GM12878 (cell line): ENCODE data around the gene UNC5B. TPM values are rescaled to one million over a fixed set of nuclear protein-coding genes. Genes with fewer than 3 reads are reported as not detected.

ENCODE experiments used
- ATAC-seq: fragments of 200-7000 bp; cut with Tn5 transposase; 3 replicates; pipeline ENCODE4 v1.9.1; 2020; ENCODE audit warnings: mild to moderate bottlenecking, moderate library complexity
- BruUV-seq: library from RNA; stranded (reverse); fragments of 400-500 nt; replicated peaks from 2 replicates; lab custom pipeline; 2021; lab: Mats Ljungman, UMichigan
- CTCF ChIA-PET: fragments of 300-600 bp; sonication (Branson Sonifier 250); formaldehyde crosslinking; extraction: SDS; loops from one replicate; lab custom pipeline; 2021; ENCODE audit warnings: inconsistent platforms; lab: Yijun Ruan, JAX
- POLR2A ChIA-PET: fragments of 350-600 bp; formaldehyde crosslinking; extraction: SDS; loops from one replicate; lab custom pipeline; 2021; ENCODE audit warnings: inconsistent platforms; lab: Charles Lee
- RAD21 ChIA-PET: fragments of 300-600 bp; sonication (Branson Sonifier 250); formaldehyde crosslinking; loops from one replicate; lab custom pipeline; 2023; ENCODE audit warnings: antibody characterized with exemption; ENCODE audit not compliant: unreplicated experiment; lab: Charles Lee
- SMC1A ChIA-PET: fragments of 300-600 bp; sonication (Branson Sonifier 250); formaldehyde crosslinking; loops from one replicate; lab custom pipeline; 2023; ENCODE audit not compliant: unreplicated experiment, uncharacterized antibody; lab: Charles Lee
- DNase-seq: peaks from one replicate; pipeline ENCODE4 v3.0.0-alpha.2; 2011; ENCODE audit warnings: low read depth, low spot score
- FAIRE-seq: peaks from 3 replicates; lab custom pipeline; 2011; peaks lifted over from hg19 to GRCh38; lab: Jason Lieb, UNC
- H2AFZ ChIP-seq: 2 replicates; pipeline ENCODE4 v1.6.0; 2011; ENCODE audit warnings: low read depth, low read length, control low read depth; ENCODE audit not compliant: control insufficient read depth
- H3K27ac ChIP-seq: 2 replicates; pipeline ENCODE4 v1.5.1; 2011; ENCODE audit warnings: control low read depth; ENCODE audit not compliant: control insufficient read depth, insufficient read depth
- H3K27me3 ChIP-seq, 2 experiments: replicated peaks in 1 of 2; 2 replicates each; pipeline versions ENCODE4 v1.6.0 to v1.6.1; 2011; ENCODE audit warnings: low read length in 1 of 2; ENCODE audit not compliant: control insufficient read depth in 2 of 2, insufficient read depth in 2 of 2
- H3K36me3 ChIP-seq, 2 experiments: 2 replicates each; pipeline ENCODE4 v1.5.1; 2011; ENCODE audit warnings: low read length in 1 of 2; ENCODE audit not compliant: control insufficient read depth in 2 of 2, insufficient read depth in 2 of 2
- H3K4me1 ChIP-seq: 2 replicates; pipeline ENCODE4 v1.6.1; 2011; ENCODE audit warnings: mild to moderate bottlenecking, low read length, moderate library complexity, mixed read lengths; ENCODE audit not compliant: control insufficient read depth, insufficient read depth
- H3K4me2 ChIP-seq: 2 replicates; pipeline ENCODE4 v1.6.0; 2011; ENCODE audit warnings: control low read depth; ENCODE audit not compliant: control insufficient read depth, insufficient read depth
- H3K4me3 ChIP-seq: fragments of 200-600 bp; sonication (generic); 2 replicates; pipeline ENCODE4 v1.5.1; 2016
- H3K79me2 ChIP-seq: 2 replicates; pipeline ENCODE4 v1.6.0; 2011; ENCODE audit warnings: low read length; ENCODE audit not compliant: control insufficient read depth, insufficient read depth
- H3K9ac ChIP-seq: 2 replicates; pipeline ENCODE4 v1.8.0; 2011; ENCODE audit warnings: low read length, control low read depth, mixed read lengths; ENCODE audit not compliant: control insufficient read depth, insufficient read depth
- H3K9me3 ChIP-seq: replicated peaks from 3 replicates; pipeline ENCODE4 v1.5.1; 2011; ENCODE audit warnings: mild to moderate bottlenecking, low read length; ENCODE audit not compliant: control insufficient read depth, insufficient read depth
- H4K20me1 ChIP-seq: 2 replicates; pipeline ENCODE4 v1.6.0; 2011; ENCODE audit not compliant: control insufficient read depth, insufficient read depth
- BCL11A ChIP-seq: IDR thresholded peaks from 2 replicates; pipeline ENCODE4 v1.6.1; 2011; ENCODE audit warnings: low read depth, low read length
- CBFB ChIP-seq: IDR thresholded peaks from 2 replicates; pipeline ENCODE4 v1.6.1; 2016; ENCODE audit warnings: antibody characterized with exemption, low read depth
- CBX3 ChIP-seq: fragments of 200-600 bp; sonication (generic); IDR thresholded peaks from 2 replicates; pipeline ENCODE4 v1.6.1; 2016; ENCODE audit warnings: low read depth, borderline replicate concordance
- CEBPB ChIP-seq, 2 experiments: fragments of 150-350 bp in 1 of 2; IDR thresholded peaks; 2 replicates each; pipeline ENCODE4 v1.6.1; 2012 to 2014; ENCODE audit warnings: low read depth in 2 of 2, low read length in 2 of 2, borderline replicate concordance in 1 of 2, inconsistent platforms in 1 of 2
- DPF2 ChIP-seq: fragments of 450-650 bp; IDR thresholded peaks from 2 replicates; pipeline ENCODE4 v1.6.1; 2017; ENCODE audit warnings: mild to moderate bottlenecking
- HCFC1 ChIP-seq: fragments of 150-350 bp; IDR thresholded peaks from 2 replicates; pipeline ENCODE4 v1.6.1; 2014; ENCODE audit warnings: low read length
- JUNB ChIP-seq: IDR thresholded peaks from 2 replicates; pipeline ENCODE4 v1.6.1; 2016; ENCODE audit warnings: antibody characterized with exemption, mild to moderate bottlenecking
- MEF2A ChIP-seq: IDR thresholded peaks from 2 replicates; pipeline ENCODE4 v1.6.1; 2011; ENCODE audit warnings: low read depth, mild to moderate bottlenecking, low read length, moderate library complexity; ENCODE audit not compliant: insufficient read depth
- MEF2B ChIP-seq: fragments of 450-650 bp; IDR thresholded peaks from 2 replicates; pipeline ENCODE4 v1.6.1; 2018; ENCODE audit warnings: mild to moderate bottlenecking, moderate library complexity; ENCODE audit not compliant: partially characterized antibody, poor library complexity, severe bottlenecking
- MTA2 ChIP-seq: fragments of 450-650 bp; IDR thresholded peaks from 2 replicates; pipeline ENCODE4 v1.6.1; 2016; ENCODE audit warnings: low read depth, mild to moderate bottlenecking, moderate library complexity
- POLR2AphosphoS2 ChIP-seq: IDR thresholded peaks from 2 replicates; pipeline ENCODE4 v1.6.1; 2011; ENCODE audit warnings: low read depth, mild to moderate bottlenecking, low read length, improper control_type of control experiment, moderate library complexity
- RBBP5 ChIP-seq: fragments of 200-600 bp; sonication (generic); conservative IDR thresholded peaks from 2 replicates; pipeline ENCODE4 v1.6.1; 2016
- RUNX3 ChIP-seq: IDR thresholded peaks from 2 replicates; pipeline ENCODE4 v1.6.1; 2012; ENCODE audit warnings: low read length, inconsistent platforms
- TBL1XR1 ChIP-seq: IDR thresholded peaks from 2 replicates; pipeline ENCODE4 v1.6.1; 2012; ENCODE audit warnings: low read depth, low read length, improper control_type of control experiment
- TCF12 ChIP-seq: IDR thresholded peaks from 2 replicates; pipeline ENCODE4 v1.6.1; 2011; ENCODE audit warnings: low read depth, mild to moderate bottlenecking, low read length
- YBX1 ChIP-seq: fragments of 450-650 bp; IDR thresholded peaks from 2 replicates; pipeline ENCODE4 v1.6.1; 2016; ENCODE audit warnings: antibody characterized with exemption
- WGBS: methylation state at CpG from one replicate; pipeline ENCODE4 v1.1.6; 2016; ENCODE audit warnings: low lambda C conversion rate; ENCODE audit not compliant: insufficient replicate concordance, insufficient coverage; ENCODE audit errors: missing lambda C conversion rate; 5-methylcytosine and 5-hydroxymethylcytosine counted together
- in situ Hi-C: fragments of 300-500 bp; cut with MboI; formaldehyde crosslinking; loops from 9 replicates; pipeline ENCODE4 v1.14.3; 2018; ENCODE audit warnings: mixed read lengths
- intact Hi-C: fragments of 100-400 bp; cut with micrococcal nuclease; formaldehyde crosslinking; loops from one replicate; pipeline ENCODE4 v1.14.2; 2022; ENCODE audit not compliant: unreplicated experiment
- polyA plus RNA-seq, 11 experiments: library from polyadenylated mRNA; depleted of rRNA in 4 of 11; unstranded in 6 of 11; stranded (reverse) in 5 of 11; fragments of >200 nt; fragmentation: Nextera tagmentation in 4 of 11; fragmentation: Illumina TruSeq in 1 of 11; extraction: Ambion mirVana in 4 of 11; extraction: Trizol in 1 of 11; gene quantifications; 1 replicate in 1 of 11; 2 replicates in 10 of 11; pipeline versions ENCODE4 v1.2.1 to v1.2.3, GENCODE V29; 2011 to 2016; ENCODE audit warnings: inconsistent platforms in 2 of 11, missing spikeins in 2 of 11, low read depth in 1 of 11
- total RNA-seq, 4 experiments: library from RNA; depleted of rRNA in 3 of 4; stranded (reverse); fragments of >200 nt in 3 of 4; fragmentation: Illumina TruSeq in 1 of 4; extraction: Trizol in 1 of 4; gene quantifications; 2 replicates each; pipeline versions ENCODE4 v1.2.1 to v1.2.3, GENCODE V29; 2013 to 2021
- TF ChIP-seq, protein P1 (sequence below): fragments of 450-650 bp; IDR thresholded peaks from 2 replicates; pipeline ENCODE4 v1.6.1; 2017; ENCODE audit warnings: borderline replicate concordance
- TF ChIP-seq, protein P2 (sequence below): fragments of 450-650 bp; conservative IDR thresholded peaks from 2 replicates; pipeline ENCODE4 v1.6.1; 2017; ENCODE audit warnings: mild to moderate bottlenecking, moderate library complexity
- TF ChIP-seq, protein P3 (sequence below): IDR thresholded peaks from 2 replicates; pipeline ENCODE4 v1.6.1; 2012; ENCODE audit warnings: low read depth, low read length, improper control_type of control experiment

The UNC5B gene
- total and polyA plus RNA-seq, 10 of the 15 experiments (the other 5 are each of a cell fraction or from before 2014, with no cell fraction given), result 0.03 to 0.08 TPM; not detected in 8

- in situ Hi-C loops (no loop called here), intact Hi-C loops (no loop called here)
- H3K27me3 ChIP-seq, result peaks cover 8 to 10% of the 10 kb centered on the region in 2 experiments
- no peaks in the 10 kb centered on the region for H3K9me3 ChIP-seq
- DNase-seq (no peak), ATAC-seq (no peak), FAIRE-seq (no peak)
- no peak overlapping the region for H3K4me3 ChIP-seq
- POLR2A ChIA-PET, result no interaction called here
- H2AFZ ChIP-seq, result no peak overlapping the region
- H3K9ac ChIP-seq, result no peak overlapping the region
- SMC1A ChIA-PET, result interaction anchor here (0.5 kb wide), 1 partner anchor 974 kb away, joined by 3 read pairs; no protein-coding TSS in a partner anchor
- RAD21 ChIA-PET, result no interaction called here
- TF ChIP-seq TBL1XR1, result no peak
- no peak for TF ChIP-seq BCL11A
- TF ChIP-seq JUNB, result no peak
- no peak for TF ChIP-seq TCF12
- TF ChIP-seq CBFB, result no peak
- no peak for TF ChIP-seq HCFC1
- TF ChIP-seq POLR2AphosphoS2, result no peak
- no peak for TF ChIP-seq MEF2B
- TF ChIP-seq RUNX3, result no peak
- no peak for TF ChIP-seq DPF2
- no peak for TF ChIP-seq MTA2
- TF ChIP-seq, protein P1, sequence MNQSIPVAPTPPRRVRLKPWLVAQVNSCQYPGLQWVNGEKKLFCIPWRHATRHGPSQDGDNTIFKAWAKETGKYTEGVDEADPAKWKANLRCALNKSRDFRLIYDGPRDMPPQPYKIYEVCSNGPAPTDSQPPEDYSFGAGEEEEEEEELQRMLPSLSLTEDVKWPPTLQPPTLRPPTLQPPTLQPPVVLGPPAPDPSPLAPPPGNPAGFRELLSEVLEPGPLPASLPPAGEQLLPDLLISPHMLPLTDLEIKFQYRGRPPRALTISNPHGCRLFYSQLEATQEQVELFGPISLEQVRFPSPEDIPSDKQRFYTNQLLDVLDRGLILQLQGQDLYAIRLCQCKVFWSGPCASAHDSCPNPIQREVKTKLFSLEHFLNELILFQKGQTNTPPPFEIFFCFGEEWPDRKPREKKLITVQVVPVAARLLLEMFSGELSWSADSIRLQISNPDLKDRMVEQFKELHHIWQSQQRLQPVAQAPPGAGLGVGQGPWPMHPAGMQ, result no peak
- TF ChIP-seq, protein P2, sequence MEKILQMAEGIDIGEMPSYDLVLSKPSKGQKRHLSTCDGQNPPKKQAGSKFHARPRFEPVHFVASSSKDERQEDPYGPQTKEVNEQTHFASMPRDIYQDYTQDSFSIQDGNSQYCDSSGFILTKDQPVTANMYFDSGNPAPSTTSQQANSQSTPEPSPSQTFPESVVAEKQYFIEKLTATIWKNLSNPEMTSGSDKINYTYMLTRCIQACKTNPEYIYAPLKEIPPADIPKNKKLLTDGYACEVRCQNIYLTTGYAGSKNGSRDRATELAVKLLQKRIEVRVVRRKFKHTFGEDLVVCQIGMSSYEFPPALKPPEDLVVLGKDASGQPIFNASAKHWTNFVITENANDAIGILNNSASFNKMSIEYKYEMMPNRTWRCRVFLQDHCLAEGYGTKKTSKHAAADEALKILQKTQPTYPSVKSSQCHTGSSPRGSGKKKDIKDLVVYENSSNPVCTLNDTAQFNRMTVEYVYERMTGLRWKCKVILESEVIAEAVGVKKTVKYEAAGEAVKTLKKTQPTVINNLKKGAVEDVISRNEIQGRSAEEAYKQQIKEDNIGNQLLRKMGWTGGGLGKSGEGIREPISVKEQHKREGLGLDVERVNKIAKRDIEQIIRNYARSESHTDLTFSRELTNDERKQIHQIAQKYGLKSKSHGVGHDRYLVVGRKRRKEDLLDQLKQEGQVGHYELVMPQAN, result no peak
- TF ChIP-seq RBBP5, result no peak
- TF ChIP-seq YBX1, result no peak
- TF ChIP-seq CEBPB (IDR thresholded peaks at IDR 0.05; ENCODE audit: borderline replicate concordance in 1 of 2, low read depth in 2 of 2, low read length in 2 of 2), result no peak
- no peak for TF ChIP-seq CBX3
- TF ChIP-seq, protein P3, sequence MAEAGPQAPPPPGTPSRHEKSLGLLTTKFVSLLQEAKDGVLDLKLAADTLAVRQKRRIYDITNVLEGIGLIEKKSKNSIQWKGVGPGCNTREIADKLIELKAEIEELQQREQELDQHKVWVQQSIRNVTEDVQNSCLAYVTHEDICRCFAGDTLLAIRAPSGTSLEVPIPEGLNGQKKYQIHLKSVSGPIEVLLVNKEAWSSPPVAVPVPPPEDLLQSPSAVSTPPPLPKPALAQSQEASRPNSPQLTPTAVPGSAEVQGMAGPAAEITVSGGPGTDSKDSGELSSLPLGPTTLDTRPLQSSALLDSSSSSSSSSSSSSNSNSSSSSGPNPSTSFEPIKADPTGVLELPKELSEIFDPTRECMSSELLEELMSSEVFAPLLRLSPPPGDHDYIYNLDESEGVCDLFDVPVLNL, result no peak
- no peak for TF ChIP-seq MEF2A
- no peak overlapping the region; the same call in 1 of the 2 replicates for H3K4me2 ChIP-seq
- BruUV-seq, result no TSS peak
- no peaks in the 10 kb centered on the region for H3K79me2 ChIP-seq
- no peaks in the 10 kb centered on the region for H4K20me1 ChIP-seq
- H3K27ac ChIP-seq, result no peak overlapping the region
- CTCF ChIA-PET, result interaction anchor here (1.0 to 1.3 kb wide), 2 partner anchors 290 to 292 kb away, joined by 3 to 5 read pairs; no protein-coding TSS in a partner anchor
- no peaks in the 10 kb centered on the region for H3K4me1 ChIP-seq
- whole genome bisulfite sequencing, result 2% methylated on average over 8 of the region's 8 CpGs
- no peaks in the 10 kb centered on the region for H3K36me3 ChIP-seq
These were observed 4.4 kb downstream of the UNC5B start for GRCh38 chr10:71216751-71217265.
